ENCODE results near the gene ADAM23.

Gene ADAM23

DNA sequence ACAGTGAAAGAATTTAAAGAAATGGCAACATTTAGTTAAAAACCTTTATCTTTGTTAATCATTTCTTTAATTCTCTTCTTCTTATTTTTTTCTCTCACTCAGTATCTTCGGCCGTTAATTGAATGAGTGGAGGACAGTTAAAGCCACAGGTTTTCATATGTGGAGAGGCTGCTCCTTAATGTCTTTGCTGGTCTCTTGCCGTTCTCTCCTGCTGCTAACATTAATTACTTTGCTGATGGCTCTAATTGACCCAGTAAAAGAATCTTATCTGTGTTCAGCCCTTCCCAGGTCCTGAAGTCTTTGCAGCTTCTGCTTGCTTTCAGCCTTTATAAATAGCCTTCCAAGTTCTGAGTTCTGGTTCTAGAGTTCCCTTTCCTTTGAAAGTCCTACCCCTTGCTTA, 77.1 kb downstream of the ADAM23 start:
- Histone ChIP-seq H3K9me2 (replicated peaks; ENCODE audit: insufficient read depth, low read length) (no peaks in the 10 kb centered on the region), H3K9me3 (ENCODE audit: insufficient read depth, low read length) (no peaks in the 10 kb centered on the region), H3F3A (ENCODE audit: insufficient read depth) (no peaks in the 10 kb centered on the region), H3K27me3 (ENCODE audit: low read length) (no peaks in the 10 kb centered on the region), H3K36me3 (ENCODE audit: low read length) (no peaks in the 10 kb centered on the region), H3K27ac (ENCODE audit: low read depth, low read length) (no peak overlapping the region), H3K9ac (ENCODE audit: low read length) (no peak overlapping the region), H3K4me2 (ENCODE audit: low read depth, low read length, poor library complexity, severe bottlenecking) (no peak overlapping the region), H3K79me2 (ENCODE audit: insufficient read depth, low read length) (no peaks in the 10 kb centered on the region), H2AFZ (ENCODE audit: low read depth, low read length, severe bottlenecking) (no peak overlapping the region), H4K20me1 (ENCODE audit: low read depth, low read length) (no peaks in the 10 kb centered on the region), H3K4me3 (ENCODE audit: insufficient read depth, low read length, poor library complexity, severe bottlenecking) (no peak overlapping the region)
- TF ChIP-seq CTCF (IDR thresholded peaks at IDR 0.05; ENCODE audit: insufficient read depth, low read length, poor library complexity, severe bottlenecking) = no peak
- no peak for TF ChIP-seq EZH2phosphoT487 (conservative IDR thresholded peaks at IDR 0.05; ENCODE audit: low read length)

DNA sequence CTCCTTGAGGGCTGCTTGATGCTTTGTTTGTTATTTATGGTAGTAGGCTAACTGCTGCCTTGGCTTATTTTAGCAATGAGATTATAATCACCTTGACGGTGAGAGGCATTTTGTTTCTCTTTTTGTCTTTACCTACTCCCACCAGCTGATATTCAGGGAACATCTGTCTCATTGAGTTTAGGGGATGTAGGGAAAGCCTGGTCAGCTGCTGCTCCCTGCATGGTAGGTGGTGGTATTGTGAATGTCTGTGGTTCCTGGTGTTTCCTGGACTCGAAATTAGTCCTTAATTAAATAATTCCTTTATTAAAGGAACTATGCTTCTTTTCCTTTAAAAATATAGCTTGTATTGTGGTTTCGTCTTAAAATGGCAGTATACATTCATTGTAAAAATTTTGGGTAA, 77.8 kb downstream of the ADAM23 start:
- Histone ChIP-seq H3K4me3 (ENCODE audit: insufficient read depth, low read length, poor library complexity, severe bottlenecking) (no peak overlapping the region), H3K9ac (ENCODE audit: low read length) (no peak overlapping the region), H3K27me3 (ENCODE audit: low read length) (no peaks in the 10 kb centered on the region), H3K27ac (ENCODE audit: low read depth, low read length) (no peak overlapping the region), H3F3A (ENCODE audit: insufficient read depth) (no peaks in the 10 kb centered on the region), H3K4me2 (ENCODE audit: low read depth, low read length, poor library complexity, severe bottlenecking) (no peak overlapping the region), H2AFZ (ENCODE audit: low read depth, low read length, severe bottlenecking) (no peak overlapping the region), H4K20me1 (ENCODE audit: low read depth, low read length) (no peaks in the 10 kb centered on the region), H3K9me2 (replicated peaks; ENCODE audit: insufficient read depth, low read length) (no peaks in the 10 kb centered on the region), H3K36me3 (ENCODE audit: low read length) (no peaks in the 10 kb centered on the region), H3K79me2 (ENCODE audit: insufficient read depth, low read length) (no peaks in the 10 kb centered on the region), H3K9me3 (ENCODE audit: insufficient read depth, low read length) (no peaks in the 10 kb centered on the region)
- no peak for TF ChIP-seq EZH2phosphoT487 (conservative IDR thresholded peaks at IDR 0.05; ENCODE audit: low read length)
- TF ChIP-seq CTCF (IDR thresholded peaks at IDR 0.05; ENCODE audit: insufficient read depth, low read length, poor library complexity, severe bottlenecking) = no peak

GRCh38 chr2:206521612-206522011, 78.3 kb downstream of the ADAM23 start:
- Histone ChIP-seq H2AFZ (ENCODE audit: low read depth, low read length, severe bottlenecking) (no peak overlapping the region), H3K36me3 (ENCODE audit: low read length) (no peaks in the 10 kb centered on the region), H4K20me1 (ENCODE audit: low read depth, low read length) (no peaks in the 10 kb centered on the region), H3K27me3 (ENCODE audit: low read length) (no peaks in the 10 kb centered on the region), H3F3A (ENCODE audit: insufficient read depth) (no peaks in the 10 kb centered on the region), H3K4me2 (ENCODE audit: low read depth, low read length, poor library complexity, severe bottlenecking) (no peak overlapping the region), H3K79me2 (ENCODE audit: insufficient read depth, low read length) (no peaks in the 10 kb centered on the region), H3K27ac (ENCODE audit: low read depth, low read length) (no peak overlapping the region), H3K9me2 (replicated peaks; ENCODE audit: insufficient read depth, low read length) (no peaks in the 10 kb centered on the region), H3K9ac (ENCODE audit: low read length) (no peak overlapping the region), H3K4me3 (ENCODE audit: insufficient read depth, low read length, poor library complexity, severe bottlenecking) (no peak overlapping the region), H3K9me3 (ENCODE audit: insufficient read depth, low read length) (no peaks in the 10 kb centered on the region)
- TF ChIP-seq EZH2phosphoT487 (conservative IDR thresholded peaks at IDR 0.05; ENCODE audit: low read length) = no peak
- TF ChIP-seq CTCF (IDR thresholded peaks at IDR 0.05; ENCODE audit: insufficient read depth, low read length, poor library complexity, severe bottlenecking) = no peak

DNA sequence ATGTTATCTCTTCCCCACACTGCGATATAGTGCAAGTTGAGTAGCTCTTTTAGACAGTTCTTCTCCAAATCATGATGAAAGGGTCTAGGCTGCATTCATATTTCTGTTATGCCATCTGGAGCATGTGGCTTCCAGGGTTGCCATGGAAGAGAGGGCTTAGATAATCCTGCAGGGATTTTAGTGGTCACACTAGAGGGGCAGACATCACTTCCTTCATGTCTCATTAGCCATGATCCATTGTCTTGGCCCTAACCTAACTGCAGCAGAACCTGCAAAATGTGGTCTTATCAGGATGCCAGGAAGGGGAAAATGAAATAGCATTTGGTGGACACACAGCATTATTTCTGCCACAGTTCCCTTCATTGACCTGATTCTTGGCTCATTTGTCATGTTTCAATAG, 83.1 kb downstream of the ADAM23 start:
- TF ChIP-seq EZH2phosphoT487 (conservative IDR thresholded peaks at IDR 0.05; ENCODE audit: low read length) (no peak), CTCF (IDR thresholded peaks at IDR 0.05; ENCODE audit: insufficient read depth, low read length, poor library complexity, severe bottlenecking) (no peak)
- H3K27ac ChIP-seq (ENCODE audit: low read depth, low read length) = no peak overlapping the region
- no peaks in the 10 kb centered on the region for H3K36me3 ChIP-seq (ENCODE audit: low read length)
- H3K9me3 ChIP-seq (ENCODE audit: insufficient read depth, low read length) = no peaks in the 10 kb centered on the region
- H2AFZ ChIP-seq (ENCODE audit: low read depth, low read length, severe bottlenecking) = no peak overlapping the region
- no peaks in the 10 kb centered on the region for H3K79me2 ChIP-seq (ENCODE audit: insufficient read depth, low read length)
- no peaks in the 10 kb centered on the region for H3K9me2 ChIP-seq (replicated peaks; ENCODE audit: insufficient read depth, low read length)
- H3K27me3 ChIP-seq (ENCODE audit: low read length) = no peaks in the 10 kb centered on the region
- no peaks in the 10 kb centered on the region for H3F3A ChIP-seq (ENCODE audit: insufficient read depth)
- H3K4me2 ChIP-seq (ENCODE audit: low read depth, low read length, poor library complexity, severe bottlenecking) = no peak overlapping the region
- H4K20me1 ChIP-seq (ENCODE audit: low read depth, low read length) = no peaks in the 10 kb centered on the region
- no peak overlapping the region for H3K9ac ChIP-seq (ENCODE audit: low read length)
- H3K4me3 ChIP-seq (ENCODE audit: insufficient read depth, low read length, poor library complexity, severe bottlenecking) = no peak overlapping the region
